Measurements from ENCODE around the gene MAP3K15.
A peak's percentile ranks its signal among the peaks of the same experiment; 100 is the strongest.

MAP3K15 gene

GRCh38 chrX:19344661-19345060 is 170.6 kb downstream of the MAP3K15 start:
- H3K27ac ChIP-seq, result no peak overlapping the region

GRCh38 chrX:19343535-19344408 is 171.5 kb downstream of the MAP3K15 start, which contains the start of gene PDHA1:
TSS of gene PDHA1 (plus strand) at chrX:19343927. CDS start at chrX:19344038, 111 bp downstream.
- H3K27ac ChIP-seq, result peak within 1 kb of the TSS; percentile 64
- TF ChIP-seq ZFX (IDR thresholded peaks at IDR 0.05; ENCODE audit: borderline replicate concordance) (no peak), CTCF (IDR thresholded peaks at IDR 0.05) (no peak)

More at GRCh38 chrX:19344661-19345060, 170.6 kb downstream of the MAP3K15 start:
- TF ChIP-seq ZFX (IDR thresholded peaks at IDR 0.05; ENCODE audit: borderline replicate concordance), result no peak
- TF ChIP-seq CTCF (IDR thresholded peaks at IDR 0.05), result no peak

- peak overlapping the region; percentile 64 for H3K27ac ChIP-seq
- TF ChIP-seq CTCF (IDR thresholded peaks at IDR 0.05) (no peak), ZFX (IDR thresholded peaks at IDR 0.05; ENCODE audit: borderline replicate concordance) (no peak)
Observed at GRCh38 chrX:19343085-19343534, 172.2 kb downstream of the MAP3K15 start.

GRCh38 chrX:19342331-19342906 is 172.9 kb downstream of the MAP3K15 start:
- TF ChIP-seq ZFX (IDR thresholded peaks at IDR 0.05; ENCODE audit: borderline replicate concordance) (no peak), CTCF (IDR thresholded peaks at IDR 0.05) (no peak)
- H3K27ac ChIP-seq, result no peak overlapping the region; the same call in 1 of the 2 replicates

- no peak for TF ChIP-seq ZFX (IDR thresholded peaks at IDR 0.05; ENCODE audit: borderline replicate concordance)
- peak; percentile 43 for TF ChIP-seq CTCF (IDR thresholded peaks at IDR 0.05)
Observed at GRCh38 chrX:19334945-19335626, 180.2 kb downstream of the MAP3K15 start.

GRCh38 chrX:19332983-19333382 is 182.3 kb downstream of the MAP3K15 start:
- H3K27ac ChIP-seq, result no peak overlapping the region
- TF ChIP-seq ZFX (IDR thresholded peaks at IDR 0.05; ENCODE audit: borderline replicate concordance) (no peak), CTCF (IDR thresholded peaks at IDR 0.05) (no peak)

More at GRCh38 chrX:19334945-19335626, 180.2 kb downstream of the MAP3K15 start:
- H3K27ac ChIP-seq, result no peak overlapping the region
